GM10266 (cell line): Measurements from ENCODE around the gene MAPK1.
A peak's percentile ranks its signal among the peaks of the same experiment; 100 is the strongest.
"Not testable (repeated sequence)": the region's sequence is repeated elsewhere in the genome, so short reads cannot be mapped to it uniquely, and the experiment has no call there.

ENCODE experiments used
- DNase-seq: peaks from one replicate; pipeline ENCODE4 v3.0.0; 2012; ENCODE audit errors: extremely low spot score
- TF ChIP-seq, protein P1 (sequence below): IDR thresholded peaks from 2 replicates; pipeline ENCODE4 v1.5.1; 2012; ENCODE audit warnings: mild to moderate bottlenecking, low read depth; ENCODE audit not compliant: control insufficient read depth, insufficient read depth; ENCODE audit errors: missing control alignments

The MAPK1 gene

DNA sequence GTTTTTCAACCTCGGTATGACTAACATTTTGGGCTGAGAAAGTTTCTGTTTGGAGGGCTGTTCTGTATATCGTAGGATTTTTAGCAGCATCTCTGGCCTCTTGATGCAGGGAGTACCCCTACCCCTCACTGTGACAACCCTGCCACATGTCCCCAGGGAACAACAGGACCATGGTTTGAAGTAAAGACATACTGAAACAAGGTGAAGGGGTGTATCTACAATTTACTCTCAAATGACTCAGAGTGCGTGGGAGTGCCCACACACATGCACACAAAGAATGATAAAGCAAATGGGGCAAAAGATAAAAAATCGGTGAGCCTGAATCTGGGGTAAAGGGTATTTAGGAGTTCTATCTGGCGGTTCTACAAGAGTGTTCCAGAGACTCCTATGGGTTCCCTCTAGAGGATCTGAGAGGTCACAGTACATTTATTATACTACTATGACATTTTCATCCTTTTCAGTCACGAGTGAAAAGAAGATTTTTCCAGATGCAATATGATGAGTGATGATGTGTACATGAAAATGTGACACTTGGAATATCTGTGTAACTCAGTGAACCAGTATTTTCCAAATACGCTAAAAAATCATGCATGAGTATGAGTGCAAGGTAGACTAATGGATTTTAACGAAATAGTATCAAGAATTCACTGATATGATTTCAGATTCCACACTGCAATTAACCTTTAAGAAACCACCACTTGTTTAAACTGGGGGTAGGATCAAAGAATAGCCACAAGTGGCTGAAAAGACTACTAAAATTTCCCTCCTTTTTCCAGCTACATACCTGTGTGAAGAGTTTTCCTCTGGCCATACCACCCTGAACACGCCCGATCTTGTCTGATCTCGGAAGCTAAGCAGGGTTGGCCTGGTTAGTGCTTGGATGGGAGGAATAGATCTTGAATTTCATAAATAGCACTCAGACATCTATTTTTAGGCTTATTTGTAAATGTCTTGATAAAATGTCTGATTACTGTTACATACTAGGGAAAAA is 75.5 kb downstream of the MAPK1 start:
- DNase-seq: peak; percentile 52
- TF ChIP-seq, protein P1, sequence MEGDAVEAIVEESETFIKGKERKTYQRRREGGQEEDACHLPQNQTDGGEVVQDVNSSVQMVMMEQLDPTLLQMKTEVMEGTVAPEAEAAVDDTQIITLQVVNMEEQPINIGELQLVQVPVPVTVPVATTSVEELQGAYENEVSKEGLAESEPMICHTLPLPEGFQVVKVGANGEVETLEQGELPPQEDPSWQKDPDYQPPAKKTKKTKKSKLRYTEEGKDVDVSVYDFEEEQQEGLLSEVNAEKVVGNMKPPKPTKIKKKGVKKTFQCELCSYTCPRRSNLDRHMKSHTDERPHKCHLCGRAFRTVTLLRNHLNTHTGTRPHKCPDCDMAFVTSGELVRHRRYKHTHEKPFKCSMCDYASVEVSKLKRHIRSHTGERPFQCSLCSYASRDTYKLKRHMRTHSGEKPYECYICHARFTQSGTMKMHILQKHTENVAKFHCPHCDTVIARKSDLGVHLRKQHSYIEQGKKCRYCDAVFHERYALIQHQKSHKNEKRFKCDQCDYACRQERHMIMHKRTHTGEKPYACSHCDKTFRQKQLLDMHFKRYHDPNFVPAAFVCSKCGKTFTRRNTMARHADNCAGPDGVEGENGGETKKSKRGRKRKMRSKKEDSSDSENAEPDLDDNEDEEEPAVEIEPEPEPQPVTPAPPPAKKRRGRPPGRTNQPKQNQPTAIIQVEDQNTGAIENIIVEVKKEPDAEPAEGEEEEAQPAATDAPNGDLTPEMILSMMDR: no peak

DNA sequence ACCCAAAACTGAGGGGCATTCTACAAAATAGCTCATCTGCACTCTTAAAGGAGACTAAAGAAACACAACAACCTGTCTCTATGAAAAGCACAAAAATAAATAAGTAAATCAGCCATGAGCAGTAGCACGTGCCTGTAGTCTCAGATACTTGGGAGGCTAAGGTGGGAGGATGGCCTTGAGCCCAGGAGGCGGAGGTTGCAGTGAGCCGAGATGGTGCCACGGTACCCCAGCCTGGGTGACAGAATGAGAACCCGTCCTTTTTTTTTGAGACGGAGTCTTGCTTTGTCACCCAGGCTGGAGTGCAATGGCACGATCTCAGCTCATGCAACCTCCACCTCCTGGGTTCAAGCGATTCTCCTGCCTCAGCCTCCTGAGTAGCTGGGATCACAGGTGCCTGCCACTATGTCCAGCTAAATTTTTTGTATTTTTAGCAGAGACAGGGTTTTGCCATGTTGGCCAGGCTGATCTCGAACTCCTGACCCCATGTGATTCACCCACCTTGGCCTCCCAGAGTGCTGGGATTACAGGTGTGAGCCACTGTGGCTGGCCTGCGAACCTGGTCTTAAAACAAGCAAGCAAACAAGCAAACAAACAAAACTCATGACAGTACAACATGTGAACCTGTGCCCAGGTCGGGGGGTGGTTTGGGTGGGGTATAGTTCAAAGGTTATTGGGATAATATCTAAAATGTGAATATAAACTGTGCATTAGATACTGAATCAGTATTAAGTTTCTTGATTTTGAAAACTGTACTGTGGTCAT is 76.4 kb downstream of the MAPK1 start:
- DNase-seq: not testable (repeated sequence)

DNA sequence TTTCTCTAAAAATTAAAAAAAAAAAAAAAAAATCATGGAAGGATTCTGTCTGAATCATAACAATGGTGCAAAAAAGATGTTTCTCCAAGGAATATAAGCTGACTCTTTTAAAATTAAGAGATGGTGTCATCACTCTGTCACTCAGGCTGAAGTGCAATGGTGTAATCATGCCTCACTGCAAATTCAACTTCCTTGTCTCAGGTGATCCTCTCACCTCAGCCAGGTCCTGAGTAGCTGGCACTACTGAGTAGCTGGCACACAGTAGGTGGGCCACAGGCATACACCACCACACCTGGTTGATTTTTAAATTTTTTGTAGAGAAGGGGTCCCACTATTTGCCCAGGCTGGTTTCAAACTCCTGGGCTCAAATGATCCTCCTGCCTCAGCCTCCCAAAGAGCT is 77.1 kb downstream of the MAPK1 start:
- TF ChIP-seq, protein P1: no peak
- DNase-seq: no peak

DNA sequence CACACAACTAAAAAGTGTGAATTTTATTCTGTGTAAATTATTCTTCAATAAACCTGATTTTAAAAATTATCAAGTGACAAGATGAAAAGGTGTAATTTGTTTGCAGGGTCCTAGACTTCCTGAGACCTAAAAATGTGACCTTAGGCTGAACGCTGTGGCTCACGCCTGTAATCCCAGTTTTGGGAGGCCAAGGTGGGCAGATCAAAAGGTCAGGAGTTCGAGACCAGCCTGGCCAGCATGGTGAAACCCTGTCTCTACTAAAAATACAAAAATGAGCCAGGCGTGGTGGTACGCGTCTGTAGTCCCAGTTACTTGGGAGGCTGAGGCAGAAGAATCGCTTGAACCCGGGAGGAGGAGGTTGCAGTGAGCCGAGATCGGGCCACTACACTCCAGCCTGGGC is 79.9 kb downstream of the MAPK1 start:
- not testable (repeated sequence) for DNase-seq

DNA sequence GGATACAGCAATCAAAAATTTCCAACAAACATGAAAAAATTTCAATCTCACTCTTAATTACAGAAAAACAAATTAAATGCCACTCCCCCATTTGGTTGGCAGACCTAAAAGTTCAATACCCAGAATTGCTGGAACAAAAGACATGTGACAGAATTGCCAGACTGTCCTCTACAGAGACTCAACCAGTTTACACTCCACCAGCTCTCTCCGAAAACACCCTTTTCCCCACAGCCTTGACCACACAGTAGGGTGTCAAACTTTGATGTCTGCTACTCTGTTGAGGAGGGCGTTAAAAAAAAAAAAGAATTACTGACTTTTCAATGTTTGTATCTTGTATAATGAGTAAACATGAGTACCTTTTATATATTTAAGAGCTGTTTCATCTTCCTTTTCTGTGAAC is 87.2 kb downstream of the MAPK1 start:
- no peak for DNase-seq
- TF ChIP-seq, protein P1: no peak

DNA sequence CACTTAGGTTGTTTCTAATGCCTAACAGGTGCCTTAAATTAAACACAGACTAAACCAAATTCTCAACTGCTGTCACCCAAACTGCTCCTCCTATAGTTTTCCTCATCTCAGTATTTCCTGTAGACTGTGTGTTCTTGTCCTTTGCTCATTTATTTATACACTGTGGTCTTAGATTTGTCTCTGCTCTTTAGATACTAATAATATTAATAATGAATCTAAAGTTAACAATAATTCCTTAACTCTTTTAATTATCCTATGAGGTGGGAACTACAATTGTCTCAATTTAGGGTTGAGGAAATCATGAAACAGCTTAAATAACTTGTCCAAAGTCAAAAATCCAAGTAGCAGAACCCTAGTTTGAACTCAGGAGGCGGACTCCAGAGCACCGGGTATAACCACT is 88.0 kb downstream of the MAPK1 start:
- TF ChIP-seq, protein P1: no peak
- no peak for DNase-seq

DNA sequence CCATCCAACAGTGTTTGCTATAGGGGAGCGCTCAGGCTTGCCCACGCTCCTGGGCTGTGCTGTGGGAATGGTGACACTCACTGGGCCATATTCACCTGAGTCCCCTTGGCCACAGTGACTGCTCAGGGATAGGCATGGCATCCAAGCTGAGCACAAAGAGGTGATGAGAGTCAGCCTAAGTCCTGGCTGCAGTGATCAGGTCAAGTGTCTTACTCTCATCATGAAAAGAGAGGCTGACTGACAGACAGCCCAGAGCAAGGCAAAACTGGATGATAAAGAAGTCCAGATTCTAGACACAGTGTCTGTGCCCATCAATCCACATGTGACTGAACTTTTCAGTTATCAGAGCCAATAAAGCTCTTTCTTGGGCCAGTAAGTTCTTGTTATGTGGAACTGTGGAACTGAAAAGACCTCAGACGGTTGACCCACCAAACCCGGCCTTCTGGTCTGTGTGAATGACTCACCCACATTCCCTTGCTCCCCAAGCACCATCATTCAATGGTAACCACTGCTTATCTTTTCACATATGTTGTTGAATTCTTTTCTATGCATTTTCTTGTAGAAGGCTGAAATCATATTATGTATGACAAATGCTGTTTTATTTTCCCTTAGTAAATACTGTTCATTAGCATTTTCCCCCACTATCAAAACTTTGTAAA is 88.6 kb downstream of the MAPK1 start:
- TF ChIP-seq, protein P1: no peak
- no peak for DNase-seq

DNA sequence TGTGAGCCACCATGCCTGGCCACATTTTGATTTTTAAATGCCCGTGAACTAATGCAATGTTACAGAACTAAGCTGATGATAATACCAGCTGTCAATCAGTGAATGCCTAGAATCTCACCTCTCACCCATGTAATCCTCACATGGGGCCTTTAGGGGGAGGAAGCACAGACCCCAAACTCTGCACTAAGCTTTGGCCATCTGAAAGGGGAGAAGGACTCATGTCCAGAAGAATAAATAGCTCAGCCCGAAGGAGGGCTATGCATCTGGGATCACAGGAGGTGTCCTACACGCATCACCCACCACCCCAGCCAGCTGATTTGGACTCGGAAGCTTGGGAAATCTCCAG is 95.8 kb downstream of the MAPK1 start:
- DNase-seq: no peak
- TF ChIP-seq, protein P1: no peak
